ENCODE measurements around the gene ZNF423.

Gene ZNF423

DNA sequence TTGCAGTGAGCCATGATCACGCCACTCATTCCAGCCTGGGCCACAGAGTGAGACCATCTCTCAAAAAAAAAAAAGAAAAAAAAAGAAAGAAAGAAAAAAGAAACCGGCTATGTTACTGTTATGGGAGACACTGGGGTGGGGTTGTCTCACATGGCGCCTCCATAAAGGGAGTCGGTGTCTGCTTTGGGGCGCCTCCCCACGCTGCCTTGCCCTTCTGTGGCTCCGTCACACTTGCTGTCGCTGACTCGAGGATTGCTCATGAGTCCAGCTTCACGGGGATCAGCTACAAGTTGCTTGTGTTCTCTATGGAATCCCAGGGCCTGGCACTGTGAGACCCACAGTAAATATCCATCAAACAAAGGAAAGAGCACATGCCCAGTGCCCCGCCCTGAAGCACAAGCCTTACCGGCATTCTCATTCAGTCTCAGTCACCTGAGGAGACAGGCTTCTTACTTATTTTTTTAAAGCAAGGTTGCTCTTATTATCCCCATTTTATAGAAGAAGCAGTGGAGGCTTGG lies 40.6 kb upstream of the ZNF423 start:
- TF ChIP-seq, protein P1, sequence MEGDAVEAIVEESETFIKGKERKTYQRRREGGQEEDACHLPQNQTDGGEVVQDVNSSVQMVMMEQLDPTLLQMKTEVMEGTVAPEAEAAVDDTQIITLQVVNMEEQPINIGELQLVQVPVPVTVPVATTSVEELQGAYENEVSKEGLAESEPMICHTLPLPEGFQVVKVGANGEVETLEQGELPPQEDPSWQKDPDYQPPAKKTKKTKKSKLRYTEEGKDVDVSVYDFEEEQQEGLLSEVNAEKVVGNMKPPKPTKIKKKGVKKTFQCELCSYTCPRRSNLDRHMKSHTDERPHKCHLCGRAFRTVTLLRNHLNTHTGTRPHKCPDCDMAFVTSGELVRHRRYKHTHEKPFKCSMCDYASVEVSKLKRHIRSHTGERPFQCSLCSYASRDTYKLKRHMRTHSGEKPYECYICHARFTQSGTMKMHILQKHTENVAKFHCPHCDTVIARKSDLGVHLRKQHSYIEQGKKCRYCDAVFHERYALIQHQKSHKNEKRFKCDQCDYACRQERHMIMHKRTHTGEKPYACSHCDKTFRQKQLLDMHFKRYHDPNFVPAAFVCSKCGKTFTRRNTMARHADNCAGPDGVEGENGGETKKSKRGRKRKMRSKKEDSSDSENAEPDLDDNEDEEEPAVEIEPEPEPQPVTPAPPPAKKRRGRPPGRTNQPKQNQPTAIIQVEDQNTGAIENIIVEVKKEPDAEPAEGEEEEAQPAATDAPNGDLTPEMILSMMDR (IDR thresholded peaks at IDR 0.05; ENCODE audit: insufficient read depth, missing control alignments): no peak
- DNase-seq (ENCODE audit: insufficient read length, low spot score) (no peak), FAIRE-seq (no peak)

DNA sequence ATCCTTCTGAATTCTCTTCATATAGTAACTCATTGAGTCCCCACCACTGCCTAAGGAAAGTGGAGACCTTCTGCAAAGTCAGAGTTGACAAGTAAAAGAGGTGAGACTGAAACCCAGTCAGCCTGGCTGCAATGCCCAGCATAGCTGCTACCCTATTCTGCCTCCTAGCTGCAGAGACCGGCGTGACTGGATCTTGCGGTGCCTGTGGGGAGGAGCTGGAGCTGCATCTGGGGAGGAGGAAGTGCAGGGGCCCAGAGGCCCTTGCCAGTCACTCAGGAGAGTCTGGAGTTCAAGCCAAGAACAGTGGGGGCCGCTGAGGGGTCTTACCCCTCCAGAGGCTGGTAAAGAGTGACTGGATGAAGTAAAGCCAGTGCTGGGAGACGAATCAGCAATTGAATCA lies 35.0 kb upstream of the ZNF423 start:
- DNase-seq (ENCODE audit: insufficient read length, low spot score): no peak
- TF ChIP-seq, protein P1 (IDR thresholded peaks at IDR 0.05; ENCODE audit: insufficient read depth, missing control alignments): peak; percentile 38
- no peak for FAIRE-seq

DNA sequence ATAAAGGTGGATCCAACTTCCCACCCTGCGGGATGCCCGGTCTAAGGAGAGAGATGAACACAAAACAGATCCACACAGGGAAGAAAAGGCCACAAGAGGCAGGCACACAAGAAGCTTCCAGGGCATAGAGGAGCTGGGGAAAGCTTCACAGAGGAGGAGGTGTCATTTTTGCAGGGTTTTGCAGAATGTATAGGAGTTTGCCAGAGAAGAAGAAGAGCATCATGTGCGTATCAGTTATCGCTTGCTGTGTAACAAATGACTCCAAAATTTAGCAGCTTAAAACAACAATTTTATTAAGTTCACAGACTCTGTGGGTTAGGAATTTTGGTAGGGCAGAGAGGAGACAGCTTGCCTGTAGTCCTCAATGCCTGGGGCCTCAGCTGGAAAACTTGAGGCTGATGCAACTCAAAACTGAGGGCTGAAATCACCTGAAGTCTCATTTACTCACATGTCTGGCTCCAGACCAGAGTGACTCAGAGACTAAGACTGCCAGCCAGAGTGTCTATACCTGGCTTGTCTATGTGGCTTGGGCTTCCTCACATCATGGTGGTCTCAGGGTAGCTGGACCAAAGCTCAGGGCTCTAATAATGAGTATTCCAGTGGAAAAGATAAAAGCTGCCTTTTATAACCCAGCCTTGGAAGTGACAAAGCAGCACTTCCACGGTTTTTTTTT lies 33.9 kb upstream of the ZNF423 start:
- TF ChIP-seq, protein P1 (IDR thresholded peaks at IDR 0.05; ENCODE audit: insufficient read depth, missing control alignments): no peak
- DNase-seq (ENCODE audit: insufficient read length, low spot score) (no peak), FAIRE-seq (no peak)

DNA sequence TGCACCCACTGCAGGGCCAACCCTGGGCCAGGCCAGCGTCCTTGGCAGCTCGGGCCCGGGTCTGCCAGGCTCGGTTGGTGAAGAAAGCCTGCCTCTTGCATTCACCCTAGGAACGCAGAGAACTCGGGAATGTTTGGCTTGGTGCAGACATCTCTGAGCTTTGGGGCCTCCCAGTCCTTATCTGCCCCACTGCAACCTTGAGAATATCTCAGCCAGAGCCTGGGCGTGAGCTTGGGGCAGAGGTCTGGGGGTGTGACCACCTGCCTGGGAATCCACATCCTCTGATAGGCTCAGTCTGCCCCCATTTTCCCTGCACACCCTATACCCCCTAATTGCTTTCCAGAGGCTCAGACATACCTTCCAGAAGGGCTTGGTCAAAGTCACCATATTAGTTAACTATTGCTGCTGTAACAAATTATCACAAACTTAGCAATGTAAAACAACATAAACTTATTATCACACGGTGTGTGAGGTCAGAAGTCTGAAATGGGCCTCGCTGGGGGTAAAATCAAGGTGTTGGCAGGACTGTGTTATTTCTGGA lies 30.7 kb upstream of the ZNF423 start:
- TF ChIP-seq, protein P1 (IDR thresholded peaks at IDR 0.05; ENCODE audit: insufficient read depth, missing control alignments): no peak
- FAIRE-seq: no peak
- DNase-seq (ENCODE audit: insufficient read length, low spot score): no peak

DNA sequence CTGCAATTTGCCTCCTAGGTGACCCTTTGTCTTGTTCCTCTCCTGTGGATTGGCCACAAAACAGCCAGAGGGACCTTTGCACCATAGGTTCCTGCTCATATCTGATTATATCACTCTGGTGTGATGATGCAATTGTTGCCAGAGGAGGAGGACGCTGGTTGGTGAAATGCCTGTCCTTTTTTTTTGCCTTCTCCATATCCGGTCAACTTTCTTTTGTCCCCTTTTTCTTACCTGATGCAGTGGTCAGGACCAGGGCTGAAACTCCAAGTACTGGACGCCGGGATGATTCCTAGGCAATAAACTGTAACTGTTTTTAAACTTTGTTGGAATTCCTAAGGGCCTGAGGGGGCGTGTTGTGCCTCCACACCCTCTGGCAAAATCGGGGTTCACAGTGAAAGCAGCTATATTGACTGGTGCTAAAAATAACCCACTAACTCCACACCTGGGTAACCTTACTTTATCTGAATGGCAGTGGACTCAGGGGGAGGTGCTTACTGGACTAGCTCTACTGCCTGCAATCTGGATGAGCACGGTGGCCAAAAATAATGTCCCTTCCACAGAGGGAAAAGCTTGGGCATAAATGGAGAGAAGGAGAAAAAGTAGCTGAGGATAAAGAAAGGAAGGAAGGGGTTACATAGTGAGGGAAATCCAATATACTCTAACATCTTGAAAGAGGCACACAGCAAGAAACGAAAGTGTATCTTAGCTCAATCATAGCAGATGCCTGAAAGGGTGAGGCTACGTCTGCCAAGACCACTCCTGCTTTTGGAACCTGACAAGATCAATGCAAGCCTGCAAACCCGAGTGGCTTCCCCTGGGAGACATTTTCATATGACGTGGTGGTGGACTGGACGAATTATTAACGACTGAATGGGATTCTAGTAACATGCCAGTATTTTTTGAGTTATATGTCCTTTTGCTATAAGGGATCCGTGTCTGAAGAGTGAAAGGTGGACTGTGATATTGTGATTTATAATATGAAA lies 28.4 kb upstream of the ZNF423 start:
- TF ChIP-seq, protein P1 (IDR thresholded peaks at IDR 0.05; ENCODE audit: insufficient read depth, missing control alignments): no peak
- FAIRE-seq (no peak), DNase-seq (ENCODE audit: insufficient read length, low spot score) (no peak)

DNA sequence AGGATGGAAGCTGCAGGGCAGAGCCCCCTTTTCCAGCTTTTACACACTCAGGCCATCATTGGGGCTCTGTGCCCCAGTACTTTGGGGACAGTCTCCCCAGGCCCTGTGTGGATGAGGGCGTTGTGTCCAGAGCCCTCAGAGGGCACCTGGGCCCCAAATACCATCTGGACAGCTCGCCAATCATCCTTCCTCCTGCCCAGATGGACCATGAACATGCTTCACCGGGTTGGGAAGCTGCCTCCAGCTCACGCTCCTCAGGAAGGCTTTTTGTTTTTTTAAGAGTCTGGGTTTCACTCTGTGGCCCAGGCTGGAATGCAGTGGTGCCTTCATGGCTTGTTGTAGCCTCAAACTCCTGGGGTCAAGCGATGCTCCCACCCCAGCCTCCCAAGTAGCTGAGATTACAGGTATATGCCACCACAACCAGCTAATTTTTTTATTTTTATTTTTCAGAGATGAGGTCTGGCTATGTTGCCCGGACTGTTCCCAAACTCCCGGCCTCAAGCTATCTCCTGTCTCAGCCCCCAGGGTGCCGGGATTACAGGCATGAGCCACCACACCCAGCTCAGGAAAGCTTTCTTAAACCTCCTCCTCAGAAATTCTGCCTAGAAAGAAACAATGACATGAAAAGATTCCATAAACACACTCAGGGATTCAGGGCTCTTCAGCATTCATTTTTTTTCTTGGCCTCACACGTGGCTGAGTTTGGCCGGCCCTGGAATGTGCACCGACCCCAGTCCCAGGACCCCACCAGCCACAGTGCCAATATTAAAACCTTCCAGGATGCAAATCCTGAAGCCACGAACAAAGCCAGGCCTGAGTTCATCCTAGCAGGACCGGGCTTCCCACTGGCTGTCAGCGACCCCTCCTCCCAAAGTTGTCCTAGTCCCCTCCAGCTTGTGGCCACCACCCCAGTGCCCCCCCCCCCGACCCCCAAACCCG lies 27.4 kb upstream of the ZNF423 start:
- DNase-seq (ENCODE audit: insufficient read length, low spot score) (no peak), FAIRE-seq (no peak)
- TF ChIP-seq, protein P1 (IDR thresholded peaks at IDR 0.05; ENCODE audit: insufficient read depth, missing control alignments): no peak
